Astrocyte of the hippocampus (primary cell): ENCODE measurements around the gene CEMIP.
"Not testable (repeated sequence)": the region's sequence is repeated elsewhere in the genome, so short reads cannot be mapped to it uniquely, and the experiment has no call there.

Experiments used
- DNase-seq: peaks from one replicate; pipeline ENCODE4 v3.0.0; 2011; ENCODE audit warnings: low read depth, low spot score

CEMIP gene

GRCh38 chr15:80760960-80761359 lies 18.2 kb upstream of the CEMIP start:
- DNase-seq = no peak

- no peak for DNase-seq
Measured at GRCh38 chr15:80761754-80762153, 17.4 kb upstream of the CEMIP start.

- DNase-seq = not testable (repeated sequence)
Measured at GRCh38 chr15:80763235-80763634, 15.9 kb upstream of the CEMIP start.

- no peak for DNase-seq
Measured at GRCh38 chr15:80764535-80764934, 14.6 kb upstream of the CEMIP start.

- DNase-seq = no peak
Measured at GRCh38 chr15:80766275-80766674, 12.9 kb upstream of the CEMIP start.

GRCh38 chr15:80768158-80768557 lies 11.0 kb upstream of the CEMIP start:
- no peak for DNase-seq

- no peak for DNase-seq
Measured at GRCh38 chr15:80769153-80769828, 9.9 kb upstream of the CEMIP start.

GRCh38 chr15:80769829-80770705 lies 9.1 kb upstream of the CEMIP start:
- no peak for DNase-seq

GRCh38 chr15:80773122-80773551 lies 6.0 kb upstream of the CEMIP start:
- DNase-seq = peak; percentile 65

- no peak for DNase-seq
Measured at GRCh38 chr15:80773792-80774352, 5.3 kb upstream of the CEMIP start.

GRCh38 chr15:80774486-80774885 lies 4.7 kb upstream of the CEMIP start:
- no peak for DNase-seq

- DNase-seq = no peak
Measured at GRCh38 chr15:80775338-80775737, 3.8 kb upstream of the CEMIP start.

GRCh38 chr15:80776420-80777045 lies 2.6 kb upstream of the CEMIP start:
- peak; percentile 93 for DNase-seq

GRCh38 chr15:80777137-80777536 lies 2.0 kb upstream of the CEMIP start:
- DNase-seq = peak; percentile 73

GRCh38 chr15:80777826-80778620 lies 1.1 kb upstream of the CEMIP start:
- DNase-seq = no peak

GRCh38 chr15:80778621-80778963 lies 578 bp upstream of the CEMIP start:
- DNase-seq = no peak

GRCh38 chr15:80779658-80780415 lies 667 bp downstream of the CEMIP start:
- peak; percentile 74 for DNase-seq

GRCh38 chr15:80780416-80781221 lies 1.4 kb downstream of the CEMIP start:
- DNase-seq = peak; percentile 90

- DNase-seq = no peak
Measured at GRCh38 chr15:80783260-80783659, 4.1 kb downstream of the CEMIP start.

- DNase-seq = no peak
Measured at GRCh38 chr15:80785335-80785734, 6.2 kb downstream of the CEMIP start.
